HepG2 (cell line): ENCODE measurements around the gene POMGNT2. TPM values are rescaled to one million over a fixed set of nuclear protein-coding genes. Genes with fewer than 3 reads are reported as not detected.

Source experiments
- FOXC1 ChIP-seq: sonication (generic); formaldehyde crosslinking; IDR thresholded peaks from 2 replicates; pipeline ENCODE4 v1.8.0; 2022; ENCODE audit warnings: mild to moderate bottlenecking, missing genetic modification reagents, borderline replicate concordance
- KLF11 ChIP-seq: IDR thresholded peaks from 2 replicates; pipeline ENCODE4 v1.6.1; 2016; ENCODE audit warnings: missing compliant biosample characterization
- ZNF292 ChIP-seq: sonication (generic); formaldehyde crosslinking; IDR thresholded peaks from 2 replicates; pipeline ENCODE4 v1.8.1; 2022; ENCODE audit warnings: mild to moderate bottlenecking, low read depth, missing genetic modification reagents, borderline replicate concordance
- ZNF713 ChIP-seq: sonication (generic); formaldehyde crosslinking; IDR thresholded peaks from 2 replicates; pipeline ENCODE4 v1.4.0; 2020; ENCODE audit warnings: mild to moderate bottlenecking, missing genetic modification reagents
- polyA plus RNA-seq, 8 experiments: library from polyadenylated mRNA; depleted of rRNA in 3 of 8; stranded (reverse) in 7 of 8; unstranded in 1 of 8; fragments of >200 nt; fragmentation: Illumina TruSeq in 4 of 8; extraction: Trizol in 4 of 8; gene quantifications; 2 replicates each; pipeline versions ENCODE4 v1.2.1 to v1.2.3, GENCODE V29; 2011 to 2016; ENCODE audit warnings: low read depth in 4 of 8, missing spikeins in 1 of 8, mixed read lengths in 1 of 8; ENCODE audit not compliant: insufficient read depth in 1 of 8
- total RNA-seq, 5 experiments: library from RNA; depleted of rRNA; stranded (reverse); fragments of >200 nt; fragmentation: Illumina TruSeq; extraction: Trizol; gene quantifications; 2 replicates each; pipeline ENCODE4 v1.2.3, GENCODE V29; 2016; ENCODE audit warnings: low read depth in 1 of 5
- TF ChIP-seq, protein P1 (sequence below): sonication (generic); formaldehyde crosslinking; IDR thresholded peaks from 2 replicates; pipeline ENCODE4 v1.4.0; 2020; ENCODE audit warnings: low read depth, missing genetic modification reagents
- TF ChIP-seq, protein P2 (sequence below), 2 experiments: fragments of 450-650 bp in 1 of 2; sonication (generic) in 1 of 2; formaldehyde crosslinking in 1 of 2; IDR thresholded peaks; 2 replicates each; pipeline versions ENCODE4 v1.6.1 to v1.8.0; 2016 to 2022; ENCODE audit warnings: antibody characterized with exemption in 1 of 2, mild to moderate bottlenecking in 1 of 2, missing genetic modification reagents in 1 of 2
- TF ChIP-seq, protein P3 (sequence below): sonication (generic); formaldehyde crosslinking; IDR thresholded peaks from 2 replicates; pipeline ENCODE4; 2020; ENCODE audit warnings: missing genetic modification reagents, mild to moderate bottlenecking, borderline replicate concordance
- TF ChIP-seq, protein P4 (sequence below): sonication (generic); formaldehyde crosslinking; IDR thresholded peaks from 2 replicates; pipeline ENCODE4 v1.8.1; 2023; ENCODE audit warnings: mild to moderate bottlenecking, moderate library complexity, missing genetic modification reagents

Gene POMGNT2
- total and polyA plus RNA-seq, 2 of the 13 experiments (the other 11 are each of a cell fraction or from before 2014, with no cell fraction given): 10.5 to 12.4 TPM

DNA sequence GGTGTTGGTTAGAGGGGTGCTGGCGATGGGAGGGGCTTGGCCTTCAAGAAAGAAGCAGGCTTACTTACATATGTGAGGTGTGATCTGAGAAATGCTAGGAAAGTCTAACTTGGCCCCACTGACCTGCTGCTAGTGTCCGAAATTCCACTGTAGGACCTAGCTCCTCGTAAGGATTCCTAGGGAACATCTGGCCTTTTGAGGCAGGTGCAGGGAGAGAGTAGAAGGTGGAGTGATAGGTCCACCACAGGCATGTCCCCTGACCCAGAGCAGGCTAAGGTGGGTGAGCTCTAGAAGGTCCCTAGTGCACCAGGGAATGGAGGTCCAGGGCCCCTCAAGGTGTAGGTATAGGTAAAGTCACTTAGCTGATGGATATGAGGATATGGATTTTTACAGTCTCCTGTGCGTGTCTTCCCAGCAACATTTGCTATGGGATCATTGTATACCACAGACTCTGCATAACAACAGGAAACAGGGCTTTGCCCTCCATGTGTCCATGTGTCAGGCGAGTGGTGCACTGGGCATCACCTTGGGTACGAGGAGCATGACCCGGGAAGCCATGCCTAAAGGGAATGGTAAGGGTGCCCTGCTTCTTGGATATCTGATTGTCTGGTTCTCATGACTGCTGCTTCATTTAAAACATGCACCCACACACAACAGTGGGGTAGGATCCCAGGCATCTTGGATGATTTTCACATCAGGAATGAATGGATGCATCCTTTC lies 32.6 kb downstream of the POMGNT2 start (continued):
- TF ChIP-seq, protein P1, sequence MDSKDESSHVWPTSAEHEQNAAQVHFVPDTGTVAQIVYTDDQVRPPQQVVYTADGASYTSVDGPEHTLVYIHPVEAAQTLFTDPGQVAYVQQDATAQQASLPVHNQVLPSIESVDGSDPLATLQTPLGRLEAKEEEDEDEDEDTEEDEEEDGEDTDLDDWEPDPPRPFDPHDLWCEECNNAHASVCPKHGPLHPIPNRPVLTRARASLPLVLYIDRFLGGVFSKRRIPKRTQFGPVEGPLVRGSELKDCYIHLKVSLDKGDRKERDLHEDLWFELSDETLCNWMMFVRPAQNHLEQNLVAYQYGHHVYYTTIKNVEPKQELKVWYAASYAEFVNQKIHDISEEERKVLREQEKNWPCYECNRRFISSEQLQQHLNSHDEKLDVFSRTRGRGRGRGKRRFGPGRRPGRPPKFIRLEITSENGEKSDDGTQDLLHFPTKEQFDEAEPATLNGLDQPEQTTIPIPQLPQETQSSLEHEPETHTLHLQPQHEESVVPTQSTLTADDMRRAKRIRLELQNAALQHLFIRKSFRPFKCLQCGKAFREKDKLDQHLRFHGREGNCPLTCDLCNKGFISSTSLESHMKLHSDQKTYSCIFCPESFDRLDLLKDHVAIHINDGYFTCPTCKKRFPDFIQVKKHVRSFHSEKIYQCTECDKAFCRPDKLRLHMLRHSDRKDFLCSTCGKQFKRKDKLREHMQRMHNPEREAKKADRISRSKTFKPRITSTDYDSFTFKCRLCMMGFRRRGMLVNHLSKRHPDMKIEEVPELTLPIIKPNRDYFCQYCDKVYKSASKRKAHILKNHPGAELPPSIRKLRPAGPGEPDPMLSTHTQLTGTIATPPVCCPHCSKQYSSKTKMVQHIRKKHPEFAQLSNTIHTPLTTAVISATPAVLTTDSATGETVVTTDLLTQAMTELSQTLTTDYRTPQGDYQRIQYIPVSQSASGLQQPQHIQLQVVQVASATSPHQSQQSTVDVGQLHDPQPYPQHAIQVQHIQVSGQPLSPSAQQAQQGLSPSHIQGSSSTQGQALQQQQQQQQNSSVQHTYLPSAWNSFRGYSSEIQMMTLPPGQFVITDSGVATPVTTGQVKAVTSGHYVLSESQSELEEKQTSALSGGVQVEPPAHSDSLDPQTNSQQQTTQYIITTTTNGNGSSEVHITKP (CRISPR knock-in tag): no peak
- TF ChIP-seq, protein P2, sequence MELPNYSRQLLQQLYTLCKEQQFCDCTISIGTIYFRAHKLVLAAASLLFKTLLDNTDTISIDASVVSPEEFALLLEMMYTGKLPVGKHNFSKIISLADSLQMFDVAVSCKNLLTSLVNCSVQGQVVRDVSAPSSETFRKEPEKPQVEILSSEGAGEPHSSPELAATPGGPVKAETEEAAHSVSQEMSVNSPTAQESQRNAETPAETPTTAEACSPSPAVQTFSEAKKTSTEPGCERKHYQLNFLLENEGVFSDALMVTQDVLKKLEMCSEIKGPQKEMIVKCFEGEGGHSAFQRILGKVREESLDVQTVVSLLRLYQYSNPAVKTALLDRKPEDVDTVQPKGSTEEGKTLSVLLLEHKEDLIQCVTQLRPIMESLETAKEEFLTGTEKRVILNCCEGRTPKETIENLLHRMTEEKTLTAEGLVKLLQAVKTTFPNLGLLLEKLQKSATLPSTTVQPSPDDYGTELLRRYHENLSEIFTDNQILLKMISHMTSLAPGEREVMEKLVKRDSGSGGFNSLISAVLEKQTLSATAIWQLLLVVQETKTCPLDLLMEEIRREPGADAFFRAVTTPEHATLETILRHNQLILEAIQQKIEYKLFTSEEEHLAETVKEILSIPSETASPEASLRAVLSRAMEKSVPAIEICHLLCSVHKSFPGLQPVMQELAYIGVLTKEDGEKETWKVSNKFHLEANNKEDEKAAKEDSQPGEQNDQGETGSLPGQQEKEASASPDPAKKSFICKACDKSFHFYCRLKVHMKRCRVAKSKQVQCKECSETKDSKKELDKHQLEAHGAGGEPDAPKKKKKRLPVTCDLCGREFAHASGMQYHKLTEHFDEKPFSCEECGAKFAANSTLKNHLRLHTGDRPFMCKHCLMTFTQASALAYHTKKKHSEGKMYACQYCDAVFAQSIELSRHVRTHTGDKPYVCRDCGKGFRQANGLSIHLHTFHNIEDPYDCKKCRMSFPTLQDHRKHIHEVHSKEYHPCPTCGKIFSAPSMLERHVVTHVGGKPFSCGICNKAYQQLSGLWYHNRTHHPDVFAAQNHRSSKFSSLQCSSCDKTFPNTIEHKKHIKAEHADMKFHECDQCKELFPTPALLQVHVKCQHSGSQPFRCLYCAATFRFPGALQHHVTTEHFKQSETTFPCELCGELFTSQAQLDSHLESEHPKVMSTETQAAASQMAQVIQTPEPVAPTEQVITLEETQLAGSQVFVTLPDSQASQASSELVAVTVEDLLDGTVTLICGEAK (IDR thresholded peaks at IDR 0.05): no peak
- TF ChIP-seq, protein P2 (CRISPR knock-in tag; IDR thresholded peaks at IDR 0.05): no peak
- TF ChIP-seq ZNF292 (CRISPR knock-in tag) (no peak), FOXC1 (no peak), KLF11 (no peak), ZNF713 (CRISPR knock-in tag) (no peak)
- TF ChIP-seq, protein P3, sequence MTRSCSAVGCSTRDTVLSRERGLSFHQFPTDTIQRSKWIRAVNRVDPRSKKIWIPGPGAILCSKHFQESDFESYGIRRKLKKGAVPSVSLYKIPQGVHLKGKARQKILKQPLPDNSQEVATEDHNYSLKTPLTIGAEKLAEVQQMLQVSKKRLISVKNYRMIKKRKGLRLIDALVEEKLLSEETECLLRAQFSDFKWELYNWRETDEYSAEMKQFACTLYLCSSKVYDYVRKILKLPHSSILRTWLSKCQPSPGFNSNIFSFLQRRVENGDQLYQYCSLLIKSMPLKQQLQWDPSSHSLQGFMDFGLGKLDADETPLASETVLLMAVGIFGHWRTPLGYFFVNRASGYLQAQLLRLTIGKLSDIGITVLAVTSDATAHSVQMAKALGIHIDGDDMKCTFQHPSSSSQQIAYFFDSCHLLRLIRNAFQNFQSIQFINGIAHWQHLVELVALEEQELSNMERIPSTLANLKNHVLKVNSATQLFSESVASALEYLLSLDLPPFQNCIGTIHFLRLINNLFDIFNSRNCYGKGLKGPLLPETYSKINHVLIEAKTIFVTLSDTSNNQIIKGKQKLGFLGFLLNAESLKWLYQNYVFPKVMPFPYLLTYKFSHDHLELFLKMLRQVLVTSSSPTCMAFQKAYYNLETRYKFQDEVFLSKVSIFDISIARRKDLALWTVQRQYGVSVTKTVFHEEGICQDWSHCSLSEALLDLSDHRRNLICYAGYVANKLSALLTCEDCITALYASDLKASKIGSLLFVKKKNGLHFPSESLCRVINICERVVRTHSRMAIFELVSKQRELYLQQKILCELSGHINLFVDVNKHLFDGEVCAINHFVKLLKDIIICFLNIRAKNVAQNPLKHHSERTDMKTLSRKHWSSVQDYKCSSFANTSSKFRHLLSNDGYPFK (CRISPR knock-in tag): no peak
- TF ChIP-seq, protein P4, sequence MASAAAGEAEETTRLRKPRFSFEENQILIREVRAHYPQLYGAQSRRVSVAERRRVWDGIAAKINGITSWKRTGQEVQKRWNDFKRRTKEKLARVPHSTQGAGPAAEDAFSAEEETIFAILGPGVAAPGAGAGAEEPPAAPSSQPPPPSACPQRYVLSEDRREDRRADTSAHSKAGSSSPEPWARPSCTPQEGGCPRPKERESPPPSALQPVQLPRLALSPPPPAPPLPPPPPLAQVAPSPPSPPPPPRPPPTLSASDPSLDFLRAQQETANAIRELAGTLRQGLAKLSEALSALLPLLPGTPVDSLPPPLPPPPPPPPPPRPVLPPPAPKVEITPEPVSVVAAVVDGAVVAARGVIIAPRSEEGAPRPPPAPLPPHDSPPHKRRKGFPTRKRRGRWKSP: no peak
